Ascending aorta (tissue), 2 donors: Measurements from ENCODE around the gene LYSMD3. TPM values are rescaled to one million over a fixed set of nuclear protein-coding genes. Genes with fewer than 3 reads are reported as not detected.

ENCODE experiments used
- DNase-seq, 2 donors: peaks; one replicate each; pipeline ENCODE4 v3.0.0-alpha.2; 2019; ENCODE audit warnings: low spot score in 2 of 2
- H3K27ac ChIP-seq, 2 donors: fragments of 200-600 bp; sonication (generic); one replicate each; pipeline ENCODE4 v1.5.1; 2016 to 2017; ENCODE audit warnings: mild to moderate bottlenecking in 1 of 2
- H3K27me3 ChIP-seq: fragments of 200-600 bp; sonication (generic); one replicate; pipeline ENCODE4 v1.5.1; 2017
- H3K36me3 ChIP-seq, 2 donors: fragments of 200-600 bp; sonication (generic); one replicate each; pipeline ENCODE4 v1.5.1; 2016
- H3K4me1 ChIP-seq, 2 donors: fragments of 200-600 bp; sonication (generic); one replicate each; pipeline ENCODE4 v1.5.1; 2016 to 2017; ENCODE audit warnings: mild to moderate bottlenecking in 1 of 2
- H3K4me3 ChIP-seq, 2 donors: fragments of 200-600 bp; sonication (generic); one replicate each; pipeline ENCODE4 v1.5.1; 2016 to 2017; ENCODE audit warnings: mild to moderate bottlenecking in 1 of 2
- H3K9me3 ChIP-seq, 2 donors: fragments of 200-600 bp; sonication (generic); one replicate each; pipeline ENCODE4 v1.5.1; 2016
- CTCF ChIP-seq, 3 experiments: fragments of 200-600 bp in 2 of 3; fragments of 450-650 bp in 1 of 3; sonication (generic) in 2 of 3; IDR thresholded peaks; one replicate each; pipeline ENCODE4 v1.5.1; 2016 to 2019; ENCODE audit warnings: antibody characterized with exemption in 3 of 3, mild to moderate bottlenecking in 1 of 3, moderate library complexity in 1 of 3
- intact Hi-C: fragments of 100-400 bp; cut with DNase I; formaldehyde crosslinking; loops from one replicate; pipeline ENCODE4 v1.15.1; 2023
- total RNA-seq: library from RNA; depleted of rRNA; stranded (reverse); fragments of >200 nt; gene quantifications from one replicate; pipeline ENCODE4 v1.1.0, GENCODE V29; 2016

LYSMD3 gene
- total RNA-seq, 1 donor from 2014 or later = 4.0 TPM

GRCh38 chr5:90480699-90481098 is 48.7 kb downstream of the LYSMD3 start:
- no peak overlapping the region for H3K4me3 ChIP-seq
- no peaks in the 10 kb centered on the region for H3K27me3 ChIP-seq
- no peaks in the 10 kb centered on the region for H3K9me3 ChIP-seq
- no peaks in the 10 kb centered on the region for H3K36me3 ChIP-seq
- intact Hi-C loops = no loop called here
- TF ChIP-seq CTCF (IDR thresholded peaks at IDR 0.05) = no peak
- H3K4me1 ChIP-seq = no peaks in the 10 kb centered on the region
- H3K27ac ChIP-seq = no peak overlapping the region
- DNase-seq = no peak

- intact Hi-C loops = no loop called here
- no peak overlapping the region for H3K4me3 ChIP-seq
- no peak for DNase-seq
Observed at GRCh38 chr5:90479611-90480385, 49.6 kb downstream of the LYSMD3 start.

GRCh38 chr5:90477621-90478215 is 51.7 kb downstream of the LYSMD3 start:
- H3K36me3 ChIP-seq = no peaks in the 10 kb centered on the region
- no peak overlapping the region for H3K4me3 ChIP-seq
- DNase-seq = no peak
- H3K9me3 ChIP-seq = no peaks in the 10 kb centered on the region
- TF ChIP-seq CTCF (IDR thresholded peaks at IDR 0.05) = no peak
- no peaks in the 10 kb centered on the region for H3K27me3 ChIP-seq
- no peak overlapping the region for H3K27ac ChIP-seq
- H3K4me1 ChIP-seq = peaks cover 0 to 12% of the 10 kb centered on the region in 2 donors
- intact Hi-C loops = no loop called here

More at GRCh38 chr5:90479611-90480385, 49.6 kb downstream of the LYSMD3 start:
- TF ChIP-seq CTCF (IDR thresholded peaks at IDR 0.05) = no peak
- H3K4me1 ChIP-seq = peaks cover 0 to 1% of the 10 kb centered on the region in 2 donors
- H3K36me3 ChIP-seq = no peaks in the 10 kb centered on the region
- no peak overlapping the region for H3K27ac ChIP-seq
- H3K27me3 ChIP-seq = no peaks in the 10 kb centered on the region
- no peaks in the 10 kb centered on the region for H3K9me3 ChIP-seq

- H3K27ac ChIP-seq = no peak overlapping the region
- DNase-seq = no peak
- H3K4me3 ChIP-seq = no peak overlapping the region
- no peak for TF ChIP-seq CTCF (IDR thresholded peaks at IDR 0.05)
- intact Hi-C loops = no loop called here
- H3K27me3 ChIP-seq = no peaks in the 10 kb centered on the region
- no peaks in the 10 kb centered on the region for H3K36me3 ChIP-seq
- H3K4me1 ChIP-seq = peaks cover 0 to 13% of the 10 kb centered on the region in 2 donors
- H3K9me3 ChIP-seq = no peaks in the 10 kb centered on the region
Observed at GRCh38 chr5:90477073-90477472, 52.3 kb downstream of the LYSMD3 start.

GRCh38 chr5:90476391-90476790 is 53.0 kb downstream of the LYSMD3 start:
- Histone ChIP-seq H3K27ac (no peak overlapping the region), H3K36me3 (no peaks in the 10 kb centered on the region), H3K4me1 (peaks cover 0 to 13% of the 10 kb centered on the region in 2 donors), H3K27me3 (no peaks in the 10 kb centered on the region), H3K9me3 (no peaks in the 10 kb centered on the region), H3K4me3 (no peak overlapping the region)
- no peak for DNase-seq
- TF ChIP-seq CTCF (IDR thresholded peaks at IDR 0.05) = no peak
- intact Hi-C loops = no loop called here
